Measurements from ENCODE around the gene PHC2. TPM values are rescaled to one million over a fixed set of nuclear protein-coding genes. Genes with fewer than 3 reads are reported as not detected.

Gene PHC2
- total and polyA plus RNA-seq, 9 of the 15 experiments (the other 6 are each of a cell fraction or from before 2014, with no cell fraction given), result 3.1 to 67.6 (median 34.6) TPM

DNA sequence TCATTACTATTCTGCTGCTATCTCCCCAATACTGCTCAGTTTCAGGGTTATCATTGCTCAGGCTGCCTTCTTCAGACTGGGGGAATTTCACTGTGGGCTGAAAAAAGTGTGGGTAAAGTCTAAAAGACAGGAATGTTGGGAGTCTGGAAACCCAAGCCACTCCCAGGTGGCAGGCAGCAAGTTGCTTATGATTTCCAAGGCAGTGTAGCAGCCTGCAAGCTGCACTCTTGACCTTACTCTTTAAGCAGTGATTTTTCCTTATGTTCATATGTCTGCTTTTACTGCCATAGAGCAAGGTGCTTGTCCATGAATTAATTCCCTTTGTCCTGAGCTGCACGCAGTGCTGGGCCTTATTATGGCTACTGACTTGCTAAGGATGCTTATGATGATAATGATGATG, 53.1 kb downstream of the PHC2 start:
- no peaks in the 10 kb centered on the region for H3K79me2 ChIP-seq (ENCODE audit: control insufficient read depth, insufficient read depth, low read length)
- no peak overlapping the region for H3K4me3 ChIP-seq
- ChIA-PET CTCF (ENCODE audit: low intra/inter-chr PET ratio) (no interaction called here), POLR2A (no interaction called here)
- H3K4me2 ChIP-seq (ENCODE audit: insufficient read depth, low read length), result no peak overlapping the region
- TF ChIP-seq, protein P1, sequence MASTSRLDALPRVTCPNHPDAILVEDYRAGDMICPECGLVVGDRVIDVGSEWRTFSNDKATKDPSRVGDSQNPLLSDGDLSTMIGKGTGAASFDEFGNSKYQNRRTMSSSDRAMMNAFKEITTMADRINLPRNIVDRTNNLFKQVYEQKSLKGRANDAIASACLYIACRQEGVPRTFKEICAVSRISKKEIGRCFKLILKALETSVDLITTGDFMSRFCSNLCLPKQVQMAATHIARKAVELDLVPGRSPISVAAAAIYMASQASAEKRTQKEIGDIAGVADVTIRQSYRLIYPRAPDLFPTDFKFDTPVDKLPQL (IDR thresholded peaks at IDR 0.05; ENCODE audit: extremely low read depth, insufficient read length), result no peak
- TF ChIP-seq GABPA (tag; conservative IDR thresholded peaks at IDR 0.05; ENCODE audit: low read depth) (no peak), HOMEZ (CRISPR knock-in tag; IDR thresholded peaks at IDR 0.05) (no peak), CHD1 (IDR thresholded peaks at IDR 0.05; ENCODE audit: low read length) (no peak), NR2F6 (CRISPR knock-in tag; IDR thresholded peaks at IDR 0.05) (no peak), ZNF133 (CRISPR knock-in tag; IDR thresholded peaks at IDR 0.05) (no peak), MBD2 (IDR thresholded peaks at IDR 0.05; ENCODE audit: borderline replicate concordance, low read depth) (no peak), TRIM28 (IDR thresholded peaks at IDR 0.05) (no peak), POLR2AphosphoS2 (IDR thresholded peaks at IDR 0.05; ENCODE audit: low read length) (no peak), HNRNPH1 (optimal IDR thresholded peaks at IDR 0.05; ENCODE audit: low read depth, low read length) (no peak), KDM5B (IDR thresholded peaks at IDR 0.05; ENCODE audit: insufficient replicate concordance, low read depth, low read length) (no peak), NCOR1 (IDR thresholded peaks at IDR 0.05) (no peak), GTF2A2 (tag; IDR thresholded peaks at IDR 0.05) (no peak), ETV1 (tag; conservative IDR thresholded peaks at IDR 0.05; ENCODE audit: low read depth) (no peak), TARDBP (IDR thresholded peaks at IDR 0.05) (no peak), TBL1XR1 (IDR thresholded peaks at IDR 0.05; ENCODE audit: low read length in 2 of 2) (no peak), ZBED1 (IDR thresholded peaks at IDR 0.05) (no peak)
- TF ChIP-seq, protein P2, sequence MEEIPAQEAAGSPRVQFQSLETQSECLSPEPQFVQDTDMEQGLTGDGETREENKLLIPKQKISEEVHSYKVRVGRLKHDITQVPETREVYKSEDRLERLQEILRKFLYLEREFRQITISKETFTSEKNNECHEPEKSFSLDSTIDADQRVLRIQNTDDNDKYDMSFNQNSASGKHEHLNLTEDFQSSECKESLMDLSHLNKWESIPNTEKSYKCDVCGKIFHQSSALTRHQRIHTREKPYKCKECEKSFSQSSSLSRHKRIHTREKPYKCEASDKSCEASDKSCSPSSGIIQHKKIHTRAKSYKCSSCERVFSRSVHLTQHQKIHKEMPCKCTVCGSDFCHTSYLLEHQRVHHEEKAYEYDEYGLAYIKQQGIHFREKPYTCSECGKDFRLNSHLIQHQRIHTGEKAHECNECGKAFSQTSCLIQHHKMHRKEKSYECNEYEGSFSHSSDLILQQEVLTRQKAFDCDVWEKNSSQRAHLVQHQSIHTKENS (CRISPR knock-in tag; IDR thresholded peaks at IDR 0.05), result no peak
- H3K4me1 ChIP-seq (replicated peaks in 1 of 2; ENCODE audit: control insufficient read depth in 2 of 2, insufficient read depth in 2 of 2, low read length in 2 of 2), result peaks cover 4 to 10% of the 10 kb centered on the region in 2 experiments
- no peak overlapping the region for H2AFZ ChIP-seq (ENCODE audit: low read depth, low read length)
- no peak overlapping the region for H3K9ac ChIP-seq (ENCODE audit: insufficient read depth in 1 of 2, low read depth in 2 of 2, low read length in 2 of 2)
- peaks cover 7 to 11% of the 10 kb centered on the region in 2 experiments; a peak in 4 of 5 replicates for H3K27me3 ChIP-seq (ENCODE audit: control insufficient read depth in 2 of 2, insufficient read depth in 2 of 2, low read length in 2 of 2)
- H3K36me3 ChIP-seq (ENCODE audit: control insufficient read depth, insufficient read depth, low read length), result no peaks in the 10 kb centered on the region
- H3K27ac ChIP-seq (ENCODE audit: extremely low read depth, low read depth, low read length), result no peak overlapping the region
- intact Hi-C loops (cut with micrococcal nuclease), result no loop called here
- no peak for DNase-seq (ENCODE audit: extremely low read depth in 1 of 4, low spot score in 3 of 4)
- no peak for FAIRE-seq
- 0 out of 2 replicates have a peak, but pooled peaks cover 3% of the 10 kb centered on the region for H4K20me1 ChIP-seq (replicated peaks; ENCODE audit: control insufficient read depth, insufficient read depth, low read length)
- in situ Hi-C loops (cut with MboI), result no loop called here
- H3K9me3 ChIP-seq (replicated peaks; ENCODE audit: control insufficient read depth, insufficient read depth, low read depth, low read length), result no peaks in the 10 kb centered on the region
- 0% methylated on average over 1 of the region's 1 CpG for WGBS (ENCODE audit: insufficient coverage, low coverage, missing lambda C conversion rate)
- H3K9me1 ChIP-seq (ENCODE audit: control insufficient read depth, insufficient read depth, low read length), result no peaks in the 10 kb centered on the region
- ATAC-seq, result no peak
- no TSS peak for BruUV-seq (replicated peaks)

Measured in K562 (cell line).